GM21723 (cell line): ENCODE data around the gene LCP1.
"Not testable (repeated sequence)": the region's sequence is repeated elsewhere in the genome, so short reads cannot be mapped to it uniquely, and the experiment has no call there.

Source experiments
- ATAC-seq: cut with Tn5 transposase; IDR thresholded peaks from one replicate; pipeline ENCODE4 v1.9.1; 2021; ENCODE audit warnings: mild to moderate bottlenecking, moderate library complexity; ENCODE audit not compliant: unreplicated experiment

LCP1 gene

GRCh38 chr13:46181840-46182490, at the start of gene LCP1:
Gene LCP1 (minus strand): TSS chr13:46182177. CDS start chr13:46159662, 22,515 bp downstream.
- ATAC-seq: peak; percentile 66

- no peak for ATAC-seq
Measured at GRCh38 chr13:46229251-46229650, 47.3 kb upstream of the LCP1 start.

DNA sequence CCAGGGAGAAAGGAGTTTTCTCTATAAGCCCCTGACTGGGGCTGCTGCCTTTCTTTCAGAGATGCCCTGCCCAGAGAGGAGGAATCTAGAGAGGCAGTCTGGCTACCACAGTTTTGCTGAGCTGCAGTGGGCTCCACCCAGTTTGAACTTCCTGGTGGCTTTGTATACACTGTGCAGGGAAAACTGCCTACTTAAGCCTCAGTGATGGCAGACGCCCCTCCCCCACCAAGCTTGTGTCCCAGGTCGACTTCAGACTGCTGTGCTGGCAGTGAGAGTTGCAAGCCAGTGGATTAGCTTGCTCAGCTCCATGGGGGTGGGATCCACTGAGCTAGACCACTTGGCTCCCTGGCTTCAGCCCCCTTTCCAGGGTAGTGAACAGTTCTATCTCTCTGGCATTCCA, 38.3 kb upstream of the LCP1 start:
- not testable (repeated sequence) for ATAC-seq

DNA sequence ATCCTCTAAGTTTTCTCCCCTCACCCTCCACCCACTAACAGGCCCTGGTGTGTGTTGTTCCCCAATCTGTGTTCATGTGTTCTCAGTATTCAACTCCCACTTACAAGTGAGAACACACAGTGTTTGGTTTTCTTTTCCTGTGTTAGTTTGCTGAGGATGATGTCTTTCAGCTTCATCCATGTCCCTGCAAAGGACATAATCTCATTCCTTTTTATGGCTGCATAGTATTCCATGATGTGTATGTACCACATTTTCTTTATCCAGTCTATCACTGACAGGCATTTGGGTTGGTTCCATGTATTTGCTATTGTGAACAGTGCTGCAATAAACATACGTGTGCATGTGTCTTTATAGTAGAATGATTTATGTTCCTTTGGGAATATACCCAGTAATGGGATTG, 32.8 kb upstream of the LCP1 start:
- not testable (repeated sequence) for ATAC-seq

DNA sequence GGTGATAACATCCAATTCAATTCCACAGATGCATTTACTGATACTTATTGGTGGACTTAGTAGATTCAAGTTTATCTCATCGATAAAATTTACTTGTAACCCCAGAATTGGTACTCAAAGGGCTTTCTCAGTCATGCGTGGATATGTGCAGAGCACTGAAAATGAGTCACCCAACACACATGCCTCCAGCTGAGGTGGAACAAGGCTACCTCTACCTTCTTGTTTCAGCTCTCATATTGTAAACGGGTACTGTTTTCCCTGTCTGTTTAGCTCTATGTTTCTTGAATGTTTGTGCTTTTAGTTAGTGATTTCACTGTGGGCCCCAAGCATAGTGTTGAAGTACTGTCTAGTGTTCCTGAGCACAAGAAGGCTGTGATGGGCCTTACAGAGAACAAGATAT, 31.3 kb upstream of the LCP1 start:
- ATAC-seq: no peak

DNA sequence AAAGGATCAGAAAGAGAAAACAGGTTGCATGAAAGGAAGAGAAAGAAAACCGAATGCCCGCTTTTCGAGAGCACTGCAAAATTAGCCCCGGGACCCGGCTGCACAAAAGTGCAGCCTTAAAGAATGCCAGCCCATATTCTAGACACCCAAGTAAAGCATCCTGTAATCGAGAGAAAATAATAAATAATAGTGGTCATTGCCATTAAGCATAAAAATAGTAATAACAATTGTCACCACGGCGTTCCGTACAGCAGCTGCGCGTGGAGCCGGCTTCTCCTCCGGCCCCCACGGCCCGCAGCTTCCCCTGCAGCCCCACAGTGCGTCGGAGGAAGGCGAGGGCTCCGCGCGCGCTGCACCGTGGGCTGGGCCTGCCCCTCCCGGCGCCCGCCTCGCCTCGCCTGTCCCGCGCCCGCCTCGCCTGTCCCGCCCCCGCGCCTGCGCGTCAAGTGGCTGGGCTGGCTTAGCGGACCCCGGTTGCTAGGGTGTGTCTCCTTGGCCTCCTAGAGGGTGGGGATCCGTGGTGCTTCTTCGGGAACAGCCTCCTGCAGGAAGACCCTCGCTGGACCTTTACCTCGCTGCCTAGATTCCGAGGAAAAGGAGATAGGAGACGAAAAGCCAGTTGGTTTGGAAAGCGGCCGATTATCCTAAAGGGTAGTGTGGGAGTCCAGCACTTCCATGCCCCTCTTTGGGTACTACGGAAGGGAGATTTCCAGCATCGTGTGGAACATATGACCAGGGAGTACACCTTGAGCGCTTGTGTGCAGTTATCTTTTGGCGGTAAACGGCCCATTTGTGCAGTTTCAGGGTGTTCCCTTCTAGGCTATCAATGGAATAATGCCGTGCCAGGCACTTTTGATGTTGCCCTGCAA, 29.7 kb upstream of the LCP1 start, which contains the start of gene LRRC63:
LRRC63 (plus strand) TSS at position 446 of the 869 bp plus-strand sequence. CDS start 1,107 bp downstream, outside the sequence.
- peak; percentile 97 for ATAC-seq

DNA sequence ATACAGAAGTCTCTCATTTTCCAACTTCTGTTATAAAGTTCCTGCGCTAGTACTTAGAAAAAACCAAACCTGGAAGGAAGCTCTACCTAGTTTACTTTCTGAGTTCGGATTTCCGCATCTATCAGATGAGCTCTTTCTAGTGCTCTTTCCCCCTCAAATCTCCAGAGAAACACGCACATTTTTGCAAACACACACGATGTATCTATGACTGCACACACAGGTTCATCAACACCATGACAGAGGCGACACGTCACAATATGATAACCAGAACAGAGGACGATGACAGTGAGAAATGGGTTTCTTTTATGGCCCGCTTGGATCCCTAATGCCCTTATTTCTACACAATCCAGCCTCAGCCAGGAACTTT, 29.1 kb upstream of the LCP1 start:
- ATAC-seq: no peak

DNA sequence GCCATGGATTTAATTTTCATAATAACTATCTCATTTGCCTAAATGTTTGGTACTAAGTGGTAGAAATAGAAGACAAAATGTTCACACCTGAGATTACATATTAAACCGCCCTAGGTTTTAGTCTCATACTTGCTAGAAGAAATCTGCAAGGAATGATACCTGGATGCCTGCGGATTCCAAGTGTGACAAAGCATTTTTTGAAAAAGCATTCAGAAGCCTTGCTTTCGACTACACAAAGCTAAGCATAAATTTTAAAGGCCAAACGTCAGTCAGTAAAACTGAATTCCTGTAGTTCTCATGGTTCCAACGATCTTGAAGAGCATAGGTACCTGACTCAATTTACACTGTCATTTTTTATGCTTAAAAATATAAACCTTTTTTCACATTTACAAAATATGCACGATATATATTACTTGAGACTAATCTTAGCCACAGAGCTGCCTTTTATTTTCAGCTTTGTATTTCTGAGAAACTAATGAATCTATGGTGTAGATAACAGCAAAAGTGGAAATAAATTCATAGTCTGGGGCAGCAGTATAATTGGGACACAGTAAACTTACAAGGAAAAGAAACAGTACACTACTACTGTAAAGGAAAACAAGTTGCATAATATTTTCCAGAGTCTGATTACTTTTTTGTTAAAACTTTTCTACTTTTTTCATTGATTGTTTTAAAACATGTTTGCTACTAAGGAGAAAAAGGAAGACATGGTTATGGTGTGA, 28.5 kb upstream of the LCP1 start:
- ATAC-seq: no peak

DNA sequence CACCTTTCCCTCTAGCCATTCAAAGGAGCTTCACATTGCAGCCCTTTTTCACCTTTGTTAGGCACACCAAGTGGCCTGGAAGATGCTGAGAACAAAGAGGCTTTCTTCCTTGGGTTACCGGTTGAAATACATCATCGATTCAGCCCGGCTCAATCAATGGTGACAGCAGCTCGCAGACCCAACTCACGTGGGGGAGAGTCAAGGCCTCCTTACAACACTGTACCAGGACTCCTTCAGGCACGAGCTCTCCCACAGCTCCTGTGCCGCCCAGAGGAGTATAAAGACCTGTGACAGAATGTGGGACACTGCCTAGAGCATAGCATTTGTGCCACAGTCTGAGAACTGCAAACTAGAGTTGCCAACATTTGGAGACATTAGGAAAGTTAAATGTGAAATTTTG, 25.9 kb upstream of the LCP1 start:
- ATAC-seq: no peak

DNA sequence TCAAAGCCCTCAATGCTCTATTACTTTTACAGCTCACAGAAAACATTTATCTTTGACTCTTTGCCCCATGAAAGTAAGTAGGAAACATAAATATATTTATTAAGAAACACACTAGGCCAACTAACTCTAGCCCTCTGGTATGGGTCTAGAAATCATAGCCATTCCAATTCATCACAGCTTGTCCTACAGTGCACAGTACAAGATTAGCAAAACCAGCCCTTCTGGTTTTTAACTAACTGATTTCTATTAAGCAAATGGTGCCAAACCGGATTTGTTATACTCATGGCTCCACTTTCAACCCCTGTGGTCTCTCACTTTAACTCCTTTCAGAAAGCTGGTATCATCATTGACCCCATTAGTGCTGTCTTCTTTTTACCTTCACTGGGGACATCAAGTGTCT, 24.2 kb upstream of the LCP1 start:
- ATAC-seq: no peak

GRCh38 chr13:46202966-46203365, 21.0 kb upstream of the LCP1 start:
- no peak for ATAC-seq

DNA sequence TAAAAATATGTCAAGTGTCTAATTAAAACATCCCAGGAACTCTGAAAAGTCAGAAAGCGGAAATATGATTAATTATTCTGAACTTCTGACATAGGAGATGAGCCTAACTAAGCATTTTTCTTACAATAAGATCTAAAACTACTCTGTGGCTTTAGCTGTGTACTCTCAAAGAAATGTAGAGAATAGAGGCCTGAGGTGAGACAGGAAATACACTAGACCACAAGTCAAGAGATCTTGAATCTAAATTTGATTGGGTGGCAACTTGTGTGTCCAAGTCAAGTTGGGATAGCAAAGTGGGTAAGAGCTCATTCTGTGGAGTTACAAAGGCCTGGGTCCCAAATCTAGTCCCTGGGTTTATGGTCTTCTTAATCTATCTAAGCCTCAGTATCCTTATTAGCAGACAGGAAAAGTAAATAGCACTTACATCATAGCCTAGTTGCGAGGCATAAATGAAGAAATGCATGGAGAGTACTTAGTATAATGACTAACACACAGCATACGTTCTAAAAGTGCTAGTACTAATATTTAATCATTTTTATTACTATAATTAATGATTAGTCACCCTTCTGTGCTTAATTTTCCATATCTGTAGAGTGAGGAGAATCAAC, 20.3 kb upstream of the LCP1 start:
- no peak for ATAC-seq

DNA sequence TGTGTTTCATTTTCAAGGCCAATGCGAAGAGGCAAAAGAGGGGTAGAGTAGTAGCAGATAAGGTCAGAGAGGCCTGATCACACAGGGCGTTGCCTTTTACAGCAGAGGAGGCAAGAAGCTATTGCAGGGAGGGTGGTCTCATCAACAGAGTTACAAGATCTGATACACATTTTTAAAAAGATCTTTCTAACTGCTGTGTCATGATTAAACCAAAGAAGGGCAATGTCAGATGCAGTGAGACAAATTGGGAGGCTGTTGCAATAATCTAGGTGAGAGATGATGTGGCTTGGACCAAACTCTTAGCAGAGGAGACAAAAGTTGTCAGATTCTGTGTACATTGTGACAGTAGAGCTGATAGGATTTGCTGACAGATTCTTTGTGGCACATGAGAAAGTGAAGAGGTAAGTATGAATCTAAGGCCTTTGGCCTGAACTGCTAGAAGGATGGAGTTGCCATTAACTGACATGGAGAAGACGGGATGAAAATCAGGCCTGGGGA, 16.8 kb upstream of the LCP1 start:
- no peak for ATAC-seq

DNA sequence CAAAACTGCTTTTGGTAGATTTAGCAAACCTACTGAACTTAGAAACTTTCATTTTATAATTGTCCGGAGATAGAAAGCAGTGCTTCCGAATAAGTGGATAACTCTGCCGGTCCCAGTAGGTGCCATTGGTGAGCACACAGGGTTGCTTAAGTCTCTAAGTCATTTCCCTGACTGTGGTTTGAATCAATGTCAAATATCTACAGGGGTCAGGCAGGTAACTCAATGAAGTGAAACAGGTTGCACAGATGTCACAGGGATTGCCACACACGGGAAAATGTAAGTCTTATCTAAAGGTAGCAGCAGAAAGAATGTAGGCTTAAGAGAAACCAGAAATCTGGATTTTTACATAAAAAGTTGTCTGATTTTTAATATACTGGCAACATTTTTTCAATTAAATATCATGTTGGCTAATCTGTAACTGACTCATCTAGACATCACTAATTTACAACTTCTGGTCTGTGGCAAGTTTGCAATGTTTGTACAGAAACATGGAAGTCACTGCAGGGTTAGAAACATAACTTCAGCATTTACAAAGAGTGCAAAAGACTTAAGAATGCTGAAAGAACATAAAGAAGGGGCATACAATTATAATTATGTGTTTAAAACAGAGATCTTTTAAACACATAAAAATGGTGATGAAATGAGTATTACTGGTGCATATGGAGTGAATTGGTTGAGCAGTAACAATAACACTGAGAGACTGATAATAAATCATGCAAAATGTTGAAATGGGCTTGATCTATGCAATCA, 15.5 kb upstream of the LCP1 start:
- no peak for ATAC-seq

DNA sequence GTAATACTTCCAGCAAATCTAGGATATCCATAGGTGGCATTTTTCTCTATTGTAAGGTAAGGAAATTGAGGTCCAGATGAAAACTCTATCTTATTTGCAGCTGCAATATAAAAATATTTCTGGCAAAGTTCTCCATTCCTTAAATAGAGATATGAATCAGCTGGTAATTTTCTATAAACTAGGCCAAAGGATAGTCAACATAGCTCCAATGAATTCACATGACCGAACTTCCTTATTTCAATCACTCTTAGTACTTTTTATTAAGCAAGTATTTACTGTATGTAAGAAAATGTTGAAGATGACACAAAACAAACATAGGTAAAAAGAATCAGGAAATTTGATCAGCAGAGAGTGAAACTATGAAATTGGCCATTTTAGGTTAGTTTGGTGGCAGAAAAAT, 13.0 kb upstream of the LCP1 start:
- no peak for ATAC-seq

GRCh38 chr13:46192412-46192811, 10.4 kb upstream of the LCP1 start:
- ATAC-seq: no peak

- no peak for ATAC-seq
Measured at GRCh38 chr13:46185634-46186033, 3.7 kb upstream of the LCP1 start.

DNA sequence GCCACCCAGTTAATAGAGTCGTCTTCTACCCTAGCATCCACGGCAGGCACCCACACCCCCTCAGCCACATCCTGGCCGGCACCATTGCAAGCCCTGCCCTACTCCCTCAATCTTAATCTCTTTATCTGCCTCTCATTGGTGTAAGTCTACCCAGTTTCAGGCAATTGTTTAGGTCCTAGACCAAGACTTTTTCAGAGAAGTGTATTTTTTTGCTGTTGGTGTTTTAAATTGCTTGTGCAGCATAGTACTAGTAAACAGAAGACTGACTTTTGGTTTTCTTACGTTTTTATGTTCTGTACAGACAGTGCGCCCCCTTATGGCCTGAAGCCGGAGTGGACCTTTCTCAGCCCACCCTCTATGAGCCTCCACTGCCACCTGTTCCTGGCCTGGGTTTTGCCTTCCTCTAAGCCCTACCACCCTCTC, 2.3 kb upstream of the LCP1 start:
- peak; percentile 37 for ATAC-seq

- no peak for ATAC-seq
Measured at GRCh38 chr13:46183018-46183946, 1.3 kb upstream of the LCP1 start.
